Astrocyte (in vitro differentiated cells and primary cell): ENCODE measurements around the gene SAYSD1. TPM values are rescaled to one million over a fixed set of nuclear protein-coding genes. Genes with fewer than 3 reads are reported as not detected.

Experiments used
- DNase-seq: peaks from one replicate; pipeline ENCODE4 v3.0.0-alpha.2; 2010; ENCODE audit warnings: low read depth
- FAIRE-seq: peaks from 2 replicates; lab custom pipeline; 2011; peaks lifted over from hg19 to GRCh38; lab: Jason Lieb, UNC
- H2AFZ ChIP-seq: 2 replicates; pipeline ENCODE4 v1.6.0; 2012; ENCODE audit warnings: low read depth, low read length, inconsistent platforms
- H3K27ac ChIP-seq: 2 replicates; pipeline ENCODE4 v1.5.1; 2011; ENCODE audit warnings: low read depth, low read length, inconsistent platforms
- H3K27me3 ChIP-seq: 2 replicates; pipeline ENCODE4 v1.6.0; 2011; ENCODE audit warnings: low read length, inconsistent platforms; ENCODE audit not compliant: insufficient read depth
- H3K36me3 ChIP-seq: 2 replicates; pipeline ENCODE4 v1.5.1; 2011; ENCODE audit warnings: low read length, inconsistent platforms; ENCODE audit not compliant: insufficient read depth
- H3K4me1 ChIP-seq: 2 replicates; pipeline ENCODE4 v1.5.1; 2011; ENCODE audit warnings: low read length, inconsistent platforms; ENCODE audit not compliant: insufficient read depth
- H3K4me2 ChIP-seq: 2 replicates; pipeline ENCODE4 v1.6.0; 2012; ENCODE audit warnings: low read length, inconsistent platforms
- H3K4me3 ChIP-seq: 2 replicates; pipeline ENCODE4 v1.5.1; 2011; ENCODE audit warnings: low read depth, mild to moderate bottlenecking, low read length, inconsistent platforms; ENCODE audit not compliant: insufficient read depth
- H3K79me2 ChIP-seq: 2 replicates; pipeline ENCODE4 v1.6.0; 2012; ENCODE audit warnings: mild to moderate bottlenecking, low read length, inconsistent platforms; ENCODE audit not compliant: insufficient read depth
- H3K9ac ChIP-seq: 2 replicates; pipeline ENCODE4 v1.6.0; 2012; ENCODE audit warnings: mild to moderate bottlenecking, low read length, inconsistent platforms
- H3K9me3 ChIP-seq: 2 replicates; pipeline ENCODE4 v1.5.1; 2012; ENCODE audit warnings: low read depth, mild to moderate bottlenecking, low read length, inconsistent platforms; ENCODE audit not compliant: insufficient read depth
- H4K20me1 ChIP-seq: 2 replicates; pipeline ENCODE4 v1.6.0; 2012; ENCODE audit warnings: low read length, inconsistent platforms; ENCODE audit not compliant: insufficient read depth
- H3K27ac Mint-ChIP-seq: one replicate; pipeline ENCODE4 v1.8.0; 2021; ENCODE audit warnings: mild to moderate bottlenecking, mixed read lengths; ENCODE audit not compliant: unreplicated experiment
- H3K27me3 Mint-ChIP-seq: one replicate; pipeline ENCODE4 v1.8.0; 2021; ENCODE audit warnings: low read depth, mixed read lengths; ENCODE audit not compliant: unreplicated experiment
- H3K36me3 Mint-ChIP-seq: one replicate; pipeline ENCODE4 v1.8.0; 2021; ENCODE audit warnings: low read depth, mixed read lengths; ENCODE audit not compliant: unreplicated experiment
- H3K4me1 Mint-ChIP-seq: one replicate; pipeline ENCODE4 v1.8.0; 2021; ENCODE audit warnings: low read depth, mixed read lengths; ENCODE audit not compliant: unreplicated experiment
- H3K4me3 Mint-ChIP-seq: one replicate; pipeline ENCODE4 v1.8.0; 2021; ENCODE audit warnings: mild to moderate bottlenecking, moderate library complexity, mixed read lengths; ENCODE audit not compliant: unreplicated experiment
- H3K9me3 Mint-ChIP-seq: one replicate; pipeline ENCODE4 v1.8.0; 2021; ENCODE audit warnings: mild to moderate bottlenecking, mixed read lengths; ENCODE audit not compliant: unreplicated experiment
- EZH2 ChIP-seq: IDR thresholded peaks from 2 replicates; pipeline ENCODE4 v1.6.1; 2012; ENCODE audit warnings: mild to moderate bottlenecking, low read length, inconsistent platforms; ENCODE audit not compliant: insufficient read depth
- total RNA-seq: library from RNA; stranded (reverse); gene quantifications from 2 replicates; pipeline ENCODE4 v1.2.1, GENCODE V29; 2021
- TF ChIP-seq, protein P1 (sequence below): IDR thresholded peaks from 2 replicates; pipeline ENCODE4 v1.5.1; 2011; ENCODE audit warnings: low read depth, mild to moderate bottlenecking, inconsistent platforms, low read length, moderate library complexity; ENCODE audit not compliant: insufficient read depth

Gene SAYSD1
- total RNA-seq, 1 donor from 2014 or later, result 9.4 TPM

DNA sequence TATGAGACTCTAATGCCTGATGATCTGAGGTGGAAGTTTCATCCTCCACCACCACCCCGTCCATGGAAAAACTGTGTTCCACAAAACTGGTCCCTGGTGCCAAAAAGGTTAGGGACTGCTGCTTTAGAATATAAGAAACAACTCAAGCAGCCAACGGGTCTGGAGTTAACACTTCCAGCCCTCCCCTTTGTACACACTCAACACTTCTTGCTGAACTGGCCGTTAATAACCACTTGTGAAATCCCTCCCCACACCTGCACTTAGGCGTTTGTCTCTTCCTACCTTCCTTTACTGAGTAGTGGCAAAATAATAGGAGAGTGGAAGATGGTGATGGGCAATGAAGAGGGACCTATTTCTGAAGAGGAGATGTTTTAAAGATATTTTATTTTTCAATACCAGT lies 10.5 kb downstream of the SAYSD1 start:
- H3K9me3 ChIP-seq, result no peaks in the 10 kb centered on the region
- DNase-seq (no peak), FAIRE-seq (no peak)
- Mint-ChIP-seq H3K27me3 (no peaks in the 10 kb centered on the region), H3K4me3 (no peak overlapping the region), H3K9me3 (no peaks in the 10 kb centered on the region), H3K36me3 (peaks cover 17% of the 10 kb centered on the region), H3K27ac (no peak overlapping the region), H3K4me1 (no peaks in the 10 kb centered on the region)
- peaks cover 3% of the 10 kb centered on the region for H3K36me3 ChIP-seq
- H3K79me2 ChIP-seq, result no peaks in the 10 kb centered on the region
- no peak overlapping the region for H2AFZ ChIP-seq
- no peak overlapping the region for H3K27ac ChIP-seq
- H3K4me2 ChIP-seq, result no peak overlapping the region
- H3K9ac ChIP-seq, result no peak overlapping the region
- H3K27me3 ChIP-seq, result no peaks in the 10 kb centered on the region
- no peak overlapping the region for H3K4me3 ChIP-seq
- no peaks in the 10 kb centered on the region for H4K20me1 ChIP-seq
- TF ChIP-seq, protein P1, sequence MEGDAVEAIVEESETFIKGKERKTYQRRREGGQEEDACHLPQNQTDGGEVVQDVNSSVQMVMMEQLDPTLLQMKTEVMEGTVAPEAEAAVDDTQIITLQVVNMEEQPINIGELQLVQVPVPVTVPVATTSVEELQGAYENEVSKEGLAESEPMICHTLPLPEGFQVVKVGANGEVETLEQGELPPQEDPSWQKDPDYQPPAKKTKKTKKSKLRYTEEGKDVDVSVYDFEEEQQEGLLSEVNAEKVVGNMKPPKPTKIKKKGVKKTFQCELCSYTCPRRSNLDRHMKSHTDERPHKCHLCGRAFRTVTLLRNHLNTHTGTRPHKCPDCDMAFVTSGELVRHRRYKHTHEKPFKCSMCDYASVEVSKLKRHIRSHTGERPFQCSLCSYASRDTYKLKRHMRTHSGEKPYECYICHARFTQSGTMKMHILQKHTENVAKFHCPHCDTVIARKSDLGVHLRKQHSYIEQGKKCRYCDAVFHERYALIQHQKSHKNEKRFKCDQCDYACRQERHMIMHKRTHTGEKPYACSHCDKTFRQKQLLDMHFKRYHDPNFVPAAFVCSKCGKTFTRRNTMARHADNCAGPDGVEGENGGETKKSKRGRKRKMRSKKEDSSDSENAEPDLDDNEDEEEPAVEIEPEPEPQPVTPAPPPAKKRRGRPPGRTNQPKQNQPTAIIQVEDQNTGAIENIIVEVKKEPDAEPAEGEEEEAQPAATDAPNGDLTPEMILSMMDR, result no peak
- no peak for TF ChIP-seq EZH2
- H3K4me1 ChIP-seq, result no peaks in the 10 kb centered on the region

DNA sequence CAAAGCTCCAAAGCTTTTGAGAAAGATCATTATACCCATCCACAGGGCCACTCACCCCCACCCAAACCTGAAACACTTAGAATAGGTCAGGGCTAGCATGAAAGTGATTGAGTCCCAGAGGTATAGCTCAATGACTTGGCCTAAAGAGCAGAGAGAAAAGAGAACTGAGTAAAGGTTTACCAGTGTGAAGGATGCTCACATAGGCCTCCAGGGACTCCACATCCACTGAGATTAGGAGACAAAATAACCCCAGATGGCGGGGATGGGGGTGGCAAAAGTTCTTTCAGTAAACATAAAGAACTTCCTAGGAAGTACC lies 12.2 kb downstream of the SAYSD1 start:
- DNase-seq (no peak), FAIRE-seq (no peak)
- Histone ChIP-seq H3K9ac (no peak overlapping the region), H3K4me3 (no peak overlapping the region), H3K4me1 (no peaks in the 10 kb centered on the region), H3K9me3 (no peaks in the 10 kb centered on the region), H3K4me2 (no peak overlapping the region), H4K20me1 (no peaks in the 10 kb centered on the region), H2AFZ (no peak overlapping the region), H3K27ac (no peak overlapping the region), H3K36me3 (no peaks in the 10 kb centered on the region), H3K27me3 (no peaks in the 10 kb centered on the region), H3K79me2 (no peaks in the 10 kb centered on the region)
- no peak overlapping the region for H3K27ac Mint-ChIP-seq
- H3K4me3 Mint-ChIP-seq, result no peak overlapping the region
- H3K27me3 Mint-ChIP-seq, result no peaks in the 10 kb centered on the region
- H3K9me3 Mint-ChIP-seq, result no peaks in the 10 kb centered on the region
- TF ChIP-seq EZH2, result no peak
- TF ChIP-seq, protein P1, result no peak
- peaks cover 8% of the 10 kb centered on the region for H3K36me3 Mint-ChIP-seq
- H3K4me1 Mint-ChIP-seq, result no peaks in the 10 kb centered on the region

DNA sequence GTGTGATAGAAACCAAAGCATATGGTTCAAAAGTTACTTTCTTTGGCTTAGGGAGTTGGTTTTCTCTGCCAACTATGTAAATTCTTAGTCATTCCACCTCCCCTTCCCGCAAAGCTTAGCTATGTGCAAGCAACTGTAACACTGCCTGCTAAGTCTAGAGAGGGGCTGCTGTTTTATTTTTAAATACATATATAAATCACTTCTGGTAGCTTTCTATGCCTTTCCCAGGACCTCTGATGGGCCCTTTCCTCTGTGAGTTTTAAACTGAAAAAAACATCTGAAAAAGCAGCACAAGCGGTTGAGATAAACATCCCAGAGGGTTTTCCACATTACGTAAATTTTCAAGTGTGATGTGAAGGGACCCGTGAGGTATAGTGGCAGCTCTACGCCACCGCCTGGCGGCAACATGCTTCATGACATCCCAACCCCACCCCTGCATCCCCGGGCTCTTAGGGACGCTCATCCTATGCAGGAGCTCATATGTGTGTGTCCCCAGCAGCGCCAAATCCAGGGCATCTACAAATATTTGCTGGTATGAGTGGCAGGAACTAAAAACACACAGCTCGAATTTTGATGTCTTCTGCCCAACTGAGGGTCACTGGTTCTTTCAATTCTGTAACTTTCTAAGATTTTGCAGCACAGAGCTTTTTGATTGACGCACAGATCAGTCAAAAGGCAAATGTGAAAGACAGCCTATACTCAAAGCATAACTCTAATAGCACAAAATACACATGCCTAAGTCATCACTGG lies 12.7 kb downstream of the SAYSD1 start:
- H3K27me3 ChIP-seq, result no peaks in the 10 kb centered on the region
- H3K27ac ChIP-seq, result no peak overlapping the region
- H3K4me3 ChIP-seq, result no peak overlapping the region
- no peak for TF ChIP-seq EZH2
- TF ChIP-seq, protein P1, result peak; percentile 27
- H3K4me2 ChIP-seq, result no peak overlapping the region
- H3K9me3 Mint-ChIP-seq, result no peaks in the 10 kb centered on the region
- no peaks in the 10 kb centered on the region for H3K4me1 ChIP-seq
- H3K27me3 Mint-ChIP-seq, result no peaks in the 10 kb centered on the region
- peaks cover 8% of the 10 kb centered on the region for H3K36me3 Mint-ChIP-seq
- H4K20me1 ChIP-seq, result no peaks in the 10 kb centered on the region
- no peak for FAIRE-seq
- no peak overlapping the region for H2AFZ ChIP-seq
- H3K36me3 ChIP-seq, result no peaks in the 10 kb centered on the region
- no peak overlapping the region for H3K27ac Mint-ChIP-seq
- H3K9ac ChIP-seq, result no peak overlapping the region
- no peaks in the 10 kb centered on the region for H3K4me1 Mint-ChIP-seq
- H3K9me3 ChIP-seq, result no peaks in the 10 kb centered on the region
- H3K4me3 Mint-ChIP-seq, result no peak overlapping the region
- peak; percentile 66 for DNase-seq
- no peaks in the 10 kb centered on the region for H3K79me2 ChIP-seq
